Measurements from ENCODE around the gene SHOC2.

SHOC2 gene

DNA sequence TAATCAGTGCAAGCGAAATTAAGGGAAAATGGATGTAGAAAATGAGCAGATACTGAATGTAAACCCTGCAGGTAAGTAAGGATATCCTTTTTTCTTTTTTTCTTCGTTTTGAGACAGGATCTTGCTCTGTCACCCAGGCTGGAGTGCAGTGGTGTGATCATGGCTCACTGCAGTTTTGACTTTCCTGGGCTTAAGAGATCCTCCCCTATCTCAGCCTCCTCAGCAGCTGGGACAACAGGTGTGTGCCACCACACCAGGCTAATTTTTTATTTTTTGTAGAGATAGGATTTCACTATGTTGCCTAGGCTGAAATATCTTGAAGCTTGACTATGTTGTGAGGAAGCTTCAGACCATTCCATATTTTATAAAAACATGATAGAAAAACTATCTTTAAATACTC is 43.4 kb upstream of the SHOC2 start:
- no peak for DNase-seq (ENCODE audit: low read depth)
- TF ChIP-seq, protein P1, sequence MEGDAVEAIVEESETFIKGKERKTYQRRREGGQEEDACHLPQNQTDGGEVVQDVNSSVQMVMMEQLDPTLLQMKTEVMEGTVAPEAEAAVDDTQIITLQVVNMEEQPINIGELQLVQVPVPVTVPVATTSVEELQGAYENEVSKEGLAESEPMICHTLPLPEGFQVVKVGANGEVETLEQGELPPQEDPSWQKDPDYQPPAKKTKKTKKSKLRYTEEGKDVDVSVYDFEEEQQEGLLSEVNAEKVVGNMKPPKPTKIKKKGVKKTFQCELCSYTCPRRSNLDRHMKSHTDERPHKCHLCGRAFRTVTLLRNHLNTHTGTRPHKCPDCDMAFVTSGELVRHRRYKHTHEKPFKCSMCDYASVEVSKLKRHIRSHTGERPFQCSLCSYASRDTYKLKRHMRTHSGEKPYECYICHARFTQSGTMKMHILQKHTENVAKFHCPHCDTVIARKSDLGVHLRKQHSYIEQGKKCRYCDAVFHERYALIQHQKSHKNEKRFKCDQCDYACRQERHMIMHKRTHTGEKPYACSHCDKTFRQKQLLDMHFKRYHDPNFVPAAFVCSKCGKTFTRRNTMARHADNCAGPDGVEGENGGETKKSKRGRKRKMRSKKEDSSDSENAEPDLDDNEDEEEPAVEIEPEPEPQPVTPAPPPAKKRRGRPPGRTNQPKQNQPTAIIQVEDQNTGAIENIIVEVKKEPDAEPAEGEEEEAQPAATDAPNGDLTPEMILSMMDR (IDR thresholded peaks at IDR 0.05; ENCODE audit: low read length, missing control alignments), result no peak
- H3K4me3 ChIP-seq (replicated peaks; ENCODE audit: low read depth, low read length), result no peak overlapping the region

DNA sequence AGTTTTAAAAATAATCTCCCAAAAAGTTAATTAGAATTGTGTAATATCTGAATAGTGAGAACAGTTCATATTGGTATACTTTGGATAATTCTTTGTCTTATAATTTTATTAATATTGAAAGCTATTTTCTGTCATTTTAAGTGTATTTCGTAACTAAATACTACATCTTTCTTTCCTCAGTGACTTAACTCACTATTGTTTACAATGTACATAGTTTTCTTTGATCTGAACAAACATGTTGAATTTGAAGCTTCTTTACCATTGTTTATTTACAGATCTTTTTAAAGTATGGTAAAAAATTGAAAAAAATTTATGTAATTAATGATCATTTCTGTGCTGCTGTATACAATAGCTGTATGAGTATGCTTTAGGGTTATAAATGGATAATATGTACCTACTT is 42.6 kb upstream of the SHOC2 start:
- H3K4me3 ChIP-seq (replicated peaks; ENCODE audit: low read depth, low read length), result no peak overlapping the region
- TF ChIP-seq, protein P1 (IDR thresholded peaks at IDR 0.05; ENCODE audit: low read length, missing control alignments), result no peak
- no peak for DNase-seq (ENCODE audit: low read depth)

DNA sequence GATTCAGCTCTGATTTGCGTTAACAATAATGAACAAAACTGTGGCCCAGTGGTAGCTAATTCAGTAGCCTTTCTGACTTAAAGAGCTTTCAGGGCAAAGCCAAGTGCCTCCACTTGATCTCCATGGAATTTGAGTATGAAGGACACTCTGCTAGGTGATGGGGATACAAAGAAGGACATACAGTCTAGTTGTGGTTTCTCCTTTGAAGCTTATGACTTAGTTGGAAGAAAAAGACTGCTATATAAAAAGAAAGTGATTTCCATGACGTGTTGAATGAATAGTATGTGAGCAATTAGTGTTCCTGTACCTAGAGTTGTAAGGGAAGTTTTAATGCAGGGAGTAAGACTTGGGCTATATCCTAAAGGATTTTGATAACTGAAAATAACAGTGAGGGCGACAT is 39.4 kb upstream of the SHOC2 start:
- TF ChIP-seq, protein P1 (IDR thresholded peaks at IDR 0.05; ENCODE audit: low read length, missing control alignments), result no peak
- no peak for DNase-seq (ENCODE audit: low read depth)
- no peak overlapping the region for H3K4me3 ChIP-seq (replicated peaks; ENCODE audit: low read depth, low read length)

DNA sequence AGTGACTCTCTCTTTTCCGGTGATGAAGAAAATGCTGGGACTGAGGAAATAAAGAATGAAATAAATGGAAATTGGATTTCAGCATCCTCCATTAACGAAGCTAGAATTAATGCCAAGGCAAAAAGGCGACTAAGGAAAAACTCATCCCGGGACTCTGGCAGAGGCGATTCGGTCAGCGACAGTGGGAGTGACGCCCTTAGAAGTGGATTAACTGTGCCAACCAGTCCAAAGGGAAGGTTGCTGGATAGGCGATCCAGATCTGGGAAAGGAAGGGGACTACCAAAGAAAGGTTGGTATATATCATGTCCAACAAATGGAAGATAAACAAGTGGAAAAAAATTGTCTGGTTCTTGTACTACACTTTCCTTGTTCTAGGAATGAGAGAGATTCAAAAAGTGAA is 38.2 kb upstream of the SHOC2 start:
- no peak for DNase-seq (ENCODE audit: low read depth)
- TF ChIP-seq, protein P1 (IDR thresholded peaks at IDR 0.05; ENCODE audit: low read length, missing control alignments), result no peak
- H3K4me3 ChIP-seq (replicated peaks; ENCODE audit: low read depth, low read length), result no peak overlapping the region

DNA sequence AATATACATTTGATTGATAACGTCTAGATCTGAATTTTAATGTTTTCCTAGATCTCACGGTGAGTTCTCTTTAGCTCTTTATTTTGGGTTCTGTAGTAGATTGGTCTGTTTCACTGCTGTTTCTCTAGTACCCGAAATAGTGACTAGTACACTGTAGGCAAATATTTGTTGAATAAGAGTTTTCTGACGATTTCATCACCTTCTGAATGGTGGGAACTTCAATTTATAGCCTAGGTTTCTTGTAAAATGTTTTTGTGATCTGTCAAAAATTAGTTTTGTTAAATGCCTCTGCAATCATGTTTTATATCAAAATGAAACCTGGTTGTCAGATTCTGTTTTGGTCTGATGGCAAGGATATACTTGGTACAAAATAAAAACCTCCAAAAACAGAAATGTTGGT is 37.5 kb upstream of the SHOC2 start:
- no peak for DNase-seq (ENCODE audit: low read depth)
- TF ChIP-seq, protein P1 (IDR thresholded peaks at IDR 0.05; ENCODE audit: low read length, missing control alignments), result no peak
- H3K4me3 ChIP-seq (replicated peaks; ENCODE audit: low read depth, low read length), result no peak overlapping the region

DNA sequence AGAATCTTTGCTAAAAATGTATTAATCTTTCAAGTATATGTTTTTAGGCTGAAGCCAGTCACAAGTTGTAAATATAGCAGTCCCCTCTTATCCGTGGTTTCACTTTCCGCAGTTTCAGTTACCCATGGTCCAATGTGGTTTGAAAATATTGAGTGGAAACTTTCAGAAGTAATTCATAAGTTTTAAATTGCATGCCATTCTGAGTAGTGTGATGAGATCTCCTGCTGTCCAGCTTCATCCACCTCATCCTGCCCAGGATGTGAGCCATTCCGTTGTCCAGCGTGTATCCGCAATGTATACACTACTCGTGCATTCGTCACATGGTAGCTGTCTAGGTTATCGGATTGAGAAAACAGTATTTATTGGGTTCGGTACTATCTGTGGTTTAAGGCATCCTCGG is 35.5 kb upstream of the SHOC2 start:
- TF ChIP-seq, protein P1 (IDR thresholded peaks at IDR 0.05; ENCODE audit: low read length, missing control alignments), result no peak
- no peak overlapping the region for H3K4me3 ChIP-seq (replicated peaks; ENCODE audit: low read depth, low read length)
- DNase-seq (ENCODE audit: low read depth), result no peak

DNA sequence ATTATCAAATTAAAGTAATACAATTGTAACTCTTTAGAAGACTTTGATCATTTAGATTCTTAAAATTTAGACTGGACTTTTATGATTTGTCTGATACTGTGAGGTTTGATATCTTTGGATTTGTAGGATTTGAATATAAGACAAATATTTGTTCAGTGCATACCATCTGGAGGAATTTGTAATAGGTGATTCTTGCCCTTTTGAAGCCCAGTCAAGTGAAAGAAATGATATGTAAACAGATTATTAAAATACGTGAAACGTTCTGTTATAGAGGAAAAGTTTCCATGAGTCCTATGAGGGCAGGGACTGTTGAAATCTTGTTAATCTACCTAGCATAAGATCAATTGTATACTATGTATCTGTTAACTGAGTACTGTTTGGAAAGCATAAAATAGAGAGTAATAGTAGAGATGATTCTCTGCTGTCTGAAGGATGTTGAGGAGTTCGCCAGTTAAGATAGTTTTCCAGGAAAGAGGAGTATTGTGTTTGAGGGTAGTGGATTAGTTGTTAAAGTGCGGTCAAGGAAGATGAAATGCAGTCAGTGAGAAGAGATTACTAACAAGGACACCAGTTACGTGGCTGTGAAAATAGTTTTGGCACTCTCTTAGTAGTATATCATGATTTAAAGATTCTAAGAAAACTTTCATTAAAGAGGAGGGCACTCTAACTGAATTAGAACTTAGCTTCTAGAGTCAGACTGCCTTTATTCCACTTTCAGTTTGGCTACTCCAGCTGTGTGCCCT is 33.3 kb upstream of the SHOC2 start:
- no peak overlapping the region for H3K4me3 ChIP-seq (replicated peaks; ENCODE audit: low read depth, low read length)
- DNase-seq (ENCODE audit: low read depth), result no peak
- TF ChIP-seq, protein P1 (IDR thresholded peaks at IDR 0.05; ENCODE audit: low read length, missing control alignments), result no peak
